AG04449 (cell line): Measurements from ENCODE around the gene KRT13.

Experiments
- CTCF ChIA-PET: fragments of 350-600 bp; formaldehyde crosslinking; extraction: SDS; loops from one replicate; lab custom pipeline; 2021; ENCODE audit warnings: antibody characterized with exemption; lab: Yijun Ruan, JAX
- POLR2A ChIA-PET: fragments of 400-600, 350-600 bp; formaldehyde crosslinking; extraction: SDS; loops from one replicate; lab custom pipeline; 2020; ENCODE audit warnings: antibody characterized with exemption, inconsistent platforms; lab: Yijun Ruan, JAX
- DNase-seq: peaks from one replicate; pipeline ENCODE4 v3.0.0-alpha.2; 2010; ENCODE audit warnings: low read depth, low spot score
- H3K4me3 ChIP-seq: 2 replicates; pipeline ENCODE4 v1.5.1; 2011; ENCODE audit warnings: low read depth, mild to moderate bottlenecking, control low read depth, low read length
- CTCF ChIP-seq: IDR thresholded peaks from one replicate; pipeline ENCODE4 v1.5.1; 2011; ENCODE audit warnings: mild to moderate bottlenecking, moderate library complexity, low read length, control low read depth, inconsistent platforms; ENCODE audit not compliant: insufficient read depth; ENCODE audit errors: missing control alignments

The KRT13 gene

GRCh38 chr17:41499714-41500113, 5.7 kb downstream of the KRT13 start:
- ChIA-PET POLR2A (interaction anchor here (1.0 kb wide), 1 partner anchor 49 kb away, joined by 3 read pairs; no protein-coding TSS in a partner anchor), CTCF (interaction anchor here (1.0 to 2.1 kb wide), 8 partner anchors 12 to 696 kb away, joined by 3 to 14 read pairs (median 5); no protein-coding TSS in a partner anchor)
- no peak for DNase-seq
- H3K4me3 ChIP-seq = no peak overlapping the region
- no peak for TF ChIP-seq CTCF

DNA sequence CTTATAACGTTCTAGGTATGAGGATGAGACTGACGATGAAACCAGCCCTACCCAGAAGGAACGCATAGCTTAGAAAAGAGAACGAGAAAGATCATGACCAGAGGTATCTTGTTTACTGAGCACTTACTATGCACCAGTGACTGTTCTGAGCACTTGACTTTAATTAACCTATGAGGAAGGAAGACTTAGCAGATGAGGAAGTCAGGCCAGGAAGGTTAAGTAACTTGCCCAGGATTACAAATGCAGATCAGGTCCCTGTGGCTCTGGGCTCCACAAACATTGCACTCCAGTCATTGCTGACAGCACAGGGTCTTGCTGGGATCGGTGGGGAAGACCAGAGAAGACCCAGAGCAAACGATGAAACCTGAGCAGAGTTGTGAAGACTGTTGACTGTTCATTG, 7.1 kb downstream of the KRT13 start:
- ChIA-PET CTCF (interaction anchor here (1.0 to 6.5 kb wide), 10 partner anchors 11 to 641 kb away, joined by 3 to 42 read pairs (median 8); no protein-coding TSS in a partner anchor), POLR2A (no interaction called here)
- DNase-seq = no peak

DNA sequence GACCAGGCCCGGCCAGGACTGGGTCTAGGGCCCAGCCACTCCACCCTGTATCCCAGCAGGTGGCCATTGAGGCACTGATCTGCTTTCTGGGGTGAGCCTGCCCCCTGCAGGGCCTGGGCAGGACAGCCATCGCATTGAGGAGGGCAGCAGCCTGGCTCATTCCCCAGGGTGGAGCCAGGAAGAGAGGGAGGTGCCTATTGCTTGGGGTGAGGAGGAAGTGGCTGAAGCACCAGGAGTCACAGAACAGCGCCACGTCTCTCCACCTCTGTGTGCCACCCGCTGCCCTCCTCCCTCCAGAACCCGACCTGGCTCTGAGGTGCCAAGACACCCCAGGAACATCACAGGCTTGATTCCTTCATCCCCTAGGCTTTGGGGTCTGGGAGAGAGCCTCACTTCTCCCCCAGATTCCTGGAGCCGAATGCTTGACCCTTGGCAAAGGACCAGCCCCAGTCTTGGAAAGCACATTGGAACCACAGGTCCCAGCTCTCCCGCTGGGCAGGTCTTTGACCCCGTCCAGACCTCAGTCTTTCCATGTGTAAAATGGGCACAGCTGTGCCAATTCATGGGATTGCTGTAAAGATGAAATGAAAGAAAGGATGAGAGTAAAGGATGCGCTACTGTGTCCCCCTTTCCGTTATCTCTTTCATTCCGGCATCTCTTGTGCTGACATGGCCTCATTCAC, 8.5 kb downstream of the KRT13 start:
- peak; percentile 96 for TF ChIP-seq CTCF
- peak; percentile 37 for DNase-seq
- H3K4me3 ChIP-seq = no peak overlapping the region
- ChIA-PET POLR2A (interaction anchor here (1.0 kb wide), 1 partner anchor 470 kb away, joined by 3 read pairs; the partner anchor contains the start of gene KRTAP1-5), CTCF (interaction anchor here (0.7 to 6.5 kb wide), 30 partner anchors 9 to 695 kb away, joined by 3 to 42 read pairs (median 4); partner anchors contain the start of gene KRT13)

More for the DNA sequence above, 7.1 kb downstream of the KRT13 start:
- H3K4me3 ChIP-seq = no peak overlapping the region
- TF ChIP-seq CTCF = no peak

GRCh38 chr17:41494524-41494923, 10.9 kb downstream of the KRT13 start:
- ChIA-PET CTCF (interaction anchor here (1.0 to 6.5 kb wide), 12 partner anchors 10 to 691 kb away, joined by 3 to 42 read pairs (median 4); partner anchors contain the start of gene KRT13), POLR2A (interaction anchor here (1.2 kb wide), 1 partner anchor 435 kb away, joined by 4 read pairs; no protein-coding TSS in a partner anchor)
- no peak for DNase-seq
- TF ChIP-seq CTCF = no peak
- H3K4me3 ChIP-seq = no peak overlapping the region

DNA sequence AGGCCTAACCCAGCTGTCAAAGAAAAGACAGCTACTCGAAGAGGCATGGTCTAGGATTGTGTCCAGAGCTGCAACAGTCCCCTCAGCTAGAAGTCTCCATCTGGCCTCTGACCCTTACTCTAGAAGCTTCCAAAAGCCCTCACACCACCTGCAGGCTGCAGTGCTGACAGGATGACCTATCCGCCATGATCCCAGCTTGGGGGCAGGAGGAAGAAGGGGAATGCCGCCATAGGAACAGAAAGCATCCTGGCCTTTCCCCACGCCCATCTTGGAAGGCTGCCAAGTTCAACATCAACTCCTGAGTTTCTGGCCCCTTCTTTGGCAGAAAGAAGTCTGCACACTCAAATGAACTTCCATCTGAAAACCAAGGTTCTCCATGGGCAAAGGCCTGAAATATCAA, 12.6 kb downstream of the KRT13 start:
- POLR2A ChIA-PET = interaction anchor here (1.2 kb wide), 1 partner anchor 13 kb away, joined by 3 read pairs; no protein-coding TSS in a partner anchor
- DNase-seq = no peak
- no peak for TF ChIP-seq CTCF
- no peak overlapping the region for H3K4me3 ChIP-seq
- CTCF ChIA-PET = interaction anchor here (1.0 to 6.5 kb wide), 3 partner anchors 56 to 619 kb away, joined by 3 to 42 read pairs (median 6); no protein-coding TSS in a partner anchor

DNA sequence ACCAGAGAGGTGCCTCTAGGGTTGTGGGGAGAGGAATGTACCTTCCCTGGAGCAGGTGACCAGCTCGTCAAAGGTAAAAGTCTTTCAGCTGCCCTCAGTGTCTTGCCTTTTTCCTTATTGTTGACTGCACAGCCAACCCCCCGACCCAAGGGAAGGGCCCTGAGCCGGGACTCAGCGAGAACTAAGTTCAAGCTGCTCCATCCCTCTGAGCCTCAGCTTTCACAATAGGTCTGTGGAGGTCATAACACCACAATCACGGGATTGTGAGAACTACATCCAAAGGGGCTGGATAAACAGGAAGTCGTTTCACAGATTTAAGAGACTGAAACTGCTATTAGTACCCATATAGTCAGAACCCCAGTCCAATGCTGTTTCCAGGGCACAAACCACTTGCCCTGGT, 13.1 kb downstream of the KRT13 start:
- ChIA-PET POLR2A (interaction anchor here (1.2 kb wide), 1 partner anchor 12 kb away, joined by 3 read pairs; no protein-coding TSS in a partner anchor), CTCF (interaction anchor here (1.9 to 2.6 kb wide), 2 partner anchors 57 to 171 kb away, joined by 6 to 15 read pairs; no protein-coding TSS in a partner anchor)
- no peak for DNase-seq
- no peak for TF ChIP-seq CTCF
- H3K4me3 ChIP-seq = no peak overlapping the region
